Astrocyte (in vitro differentiated cells and primary cell): Measurements from ENCODE around the gene GNG14. TPM values are rescaled to one million over a fixed set of nuclear protein-coding genes. Genes with fewer than 3 reads are reported as not detected.
A peak's percentile ranks its signal among the peaks of the same experiment; 100 is the strongest.

Experiments
- DNase-seq: peaks from one replicate; pipeline ENCODE4 v3.0.0-alpha.2; 2010; ENCODE audit warnings: low read depth
- FAIRE-seq: peaks from 2 replicates; lab custom pipeline; 2011; peaks lifted over from hg19 to GRCh38; lab: Jason Lieb, UNC
- H2AFZ ChIP-seq: 2 replicates; pipeline ENCODE4 v1.6.0; 2012; ENCODE audit warnings: low read depth, low read length, inconsistent platforms
- H3K27ac ChIP-seq: 2 replicates; pipeline ENCODE4 v1.5.1; 2011; ENCODE audit warnings: low read depth, low read length, inconsistent platforms
- H3K27me3 ChIP-seq: 2 replicates; pipeline ENCODE4 v1.6.0; 2011; ENCODE audit warnings: low read length, inconsistent platforms; ENCODE audit not compliant: insufficient read depth
- H3K36me3 ChIP-seq: 2 replicates; pipeline ENCODE4 v1.5.1; 2011; ENCODE audit warnings: low read length, inconsistent platforms; ENCODE audit not compliant: insufficient read depth
- H3K4me1 ChIP-seq: 2 replicates; pipeline ENCODE4 v1.5.1; 2011; ENCODE audit warnings: low read length, inconsistent platforms; ENCODE audit not compliant: insufficient read depth
- H3K4me2 ChIP-seq: 2 replicates; pipeline ENCODE4 v1.6.0; 2012; ENCODE audit warnings: low read length, inconsistent platforms
- H3K4me3 ChIP-seq: 2 replicates; pipeline ENCODE4 v1.5.1; 2011; ENCODE audit warnings: low read depth, mild to moderate bottlenecking, low read length, inconsistent platforms; ENCODE audit not compliant: insufficient read depth
- H3K79me2 ChIP-seq: 2 replicates; pipeline ENCODE4 v1.6.0; 2012; ENCODE audit warnings: mild to moderate bottlenecking, low read length, inconsistent platforms; ENCODE audit not compliant: insufficient read depth
- H3K9ac ChIP-seq: 2 replicates; pipeline ENCODE4 v1.6.0; 2012; ENCODE audit warnings: mild to moderate bottlenecking, low read length, inconsistent platforms
- H3K9me3 ChIP-seq: 2 replicates; pipeline ENCODE4 v1.5.1; 2012; ENCODE audit warnings: low read depth, mild to moderate bottlenecking, low read length, inconsistent platforms; ENCODE audit not compliant: insufficient read depth
- H4K20me1 ChIP-seq: 2 replicates; pipeline ENCODE4 v1.6.0; 2012; ENCODE audit warnings: low read length, inconsistent platforms; ENCODE audit not compliant: insufficient read depth
- H3K27ac Mint-ChIP-seq: one replicate; pipeline ENCODE4 v1.8.0; 2021; ENCODE audit warnings: mild to moderate bottlenecking, mixed read lengths; ENCODE audit not compliant: unreplicated experiment
- H3K27me3 Mint-ChIP-seq: one replicate; pipeline ENCODE4 v1.8.0; 2021; ENCODE audit warnings: low read depth, mixed read lengths; ENCODE audit not compliant: unreplicated experiment
- H3K36me3 Mint-ChIP-seq: one replicate; pipeline ENCODE4 v1.8.0; 2021; ENCODE audit warnings: low read depth, mixed read lengths; ENCODE audit not compliant: unreplicated experiment
- H3K4me1 Mint-ChIP-seq: one replicate; pipeline ENCODE4 v1.8.0; 2021; ENCODE audit warnings: low read depth, mixed read lengths; ENCODE audit not compliant: unreplicated experiment
- H3K4me3 Mint-ChIP-seq: one replicate; pipeline ENCODE4 v1.8.0; 2021; ENCODE audit warnings: mild to moderate bottlenecking, moderate library complexity, mixed read lengths; ENCODE audit not compliant: unreplicated experiment
- H3K9me3 Mint-ChIP-seq: one replicate; pipeline ENCODE4 v1.8.0; 2021; ENCODE audit warnings: mild to moderate bottlenecking, mixed read lengths; ENCODE audit not compliant: unreplicated experiment
- EZH2 ChIP-seq: IDR thresholded peaks from 2 replicates; pipeline ENCODE4 v1.6.1; 2012; ENCODE audit warnings: mild to moderate bottlenecking, low read length, inconsistent platforms; ENCODE audit not compliant: insufficient read depth
- total RNA-seq: library from RNA; stranded (reverse); gene quantifications from 2 replicates; pipeline ENCODE4 v1.2.1, GENCODE V29; 2021
- TF ChIP-seq, protein P1 (sequence below): IDR thresholded peaks from 2 replicates; pipeline ENCODE4 v1.5.1; 2011; ENCODE audit warnings: low read depth, mild to moderate bottlenecking, inconsistent platforms, low read length, moderate library complexity; ENCODE audit not compliant: insufficient read depth

Gene GNG14
- total RNA-seq, 1 donor from 2014 or later = not detected

DNA sequence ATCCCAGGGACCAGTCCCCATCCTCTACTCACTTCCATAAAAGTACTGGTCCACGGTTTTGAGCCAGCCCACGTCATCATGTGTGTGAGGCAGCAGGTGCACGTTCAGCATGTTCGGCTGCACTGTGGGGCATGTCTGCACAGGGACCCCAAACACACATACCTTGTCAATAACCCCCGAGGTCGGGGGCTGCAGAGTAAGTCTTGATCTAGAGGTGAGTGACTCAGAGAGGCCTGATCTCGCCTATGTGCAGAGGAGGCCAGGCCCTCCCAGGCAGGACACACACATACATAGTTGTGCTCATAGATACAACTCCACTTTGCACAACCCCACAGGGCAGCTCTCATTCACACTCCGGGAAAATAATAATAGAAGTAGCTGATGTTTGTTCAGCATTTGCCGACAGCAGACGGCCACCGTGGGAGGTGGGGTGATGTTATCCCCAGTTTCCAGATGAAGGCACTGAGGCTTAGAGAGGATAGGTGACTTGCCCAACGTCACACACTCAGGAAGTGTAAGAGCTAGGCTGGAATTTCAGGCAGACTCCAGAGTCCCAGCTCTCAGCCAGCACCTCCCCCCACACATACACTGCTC lies 22.0 kb upstream of the GNG14 start:
- DNase-seq (no peak), FAIRE-seq (no peak)
- H3K4me1 ChIP-seq = peaks cover 21% of the 10 kb centered on the region
- Mint-ChIP-seq H3K9me3 (no peaks in the 10 kb centered on the region), H3K36me3 (peaks cover 7% of the 10 kb centered on the region), H3K27ac (peak overlapping the region; percentile 84), H3K4me1 (peaks cover 23% of the 10 kb centered on the region), H3K27me3 (no peaks in the 10 kb centered on the region), H3K4me3 (peak overlapping the region; percentile 98)
- H4K20me1 ChIP-seq = peaks cover 14% of the 10 kb centered on the region
- peaks cover 2% of the 10 kb centered on the region for H3K36me3 ChIP-seq
- peak overlapping the region; percentile 95 for H3K4me3 ChIP-seq
- H3K27ac ChIP-seq = no peak overlapping the region
- no peaks in the 10 kb centered on the region for H3K27me3 ChIP-seq
- H2AFZ ChIP-seq = peak overlapping the region; percentile 78
- H3K4me2 ChIP-seq = peak overlapping the region; percentile 95
- H3K9ac ChIP-seq = peak overlapping the region; percentile 91
- TF ChIP-seq, protein P1, sequence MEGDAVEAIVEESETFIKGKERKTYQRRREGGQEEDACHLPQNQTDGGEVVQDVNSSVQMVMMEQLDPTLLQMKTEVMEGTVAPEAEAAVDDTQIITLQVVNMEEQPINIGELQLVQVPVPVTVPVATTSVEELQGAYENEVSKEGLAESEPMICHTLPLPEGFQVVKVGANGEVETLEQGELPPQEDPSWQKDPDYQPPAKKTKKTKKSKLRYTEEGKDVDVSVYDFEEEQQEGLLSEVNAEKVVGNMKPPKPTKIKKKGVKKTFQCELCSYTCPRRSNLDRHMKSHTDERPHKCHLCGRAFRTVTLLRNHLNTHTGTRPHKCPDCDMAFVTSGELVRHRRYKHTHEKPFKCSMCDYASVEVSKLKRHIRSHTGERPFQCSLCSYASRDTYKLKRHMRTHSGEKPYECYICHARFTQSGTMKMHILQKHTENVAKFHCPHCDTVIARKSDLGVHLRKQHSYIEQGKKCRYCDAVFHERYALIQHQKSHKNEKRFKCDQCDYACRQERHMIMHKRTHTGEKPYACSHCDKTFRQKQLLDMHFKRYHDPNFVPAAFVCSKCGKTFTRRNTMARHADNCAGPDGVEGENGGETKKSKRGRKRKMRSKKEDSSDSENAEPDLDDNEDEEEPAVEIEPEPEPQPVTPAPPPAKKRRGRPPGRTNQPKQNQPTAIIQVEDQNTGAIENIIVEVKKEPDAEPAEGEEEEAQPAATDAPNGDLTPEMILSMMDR = no peak
- no peak for TF ChIP-seq EZH2
- peaks cover 54% of the 10 kb centered on the region for H3K79me2 ChIP-seq
- no peaks in the 10 kb centered on the region for H3K9me3 ChIP-seq

DNA sequence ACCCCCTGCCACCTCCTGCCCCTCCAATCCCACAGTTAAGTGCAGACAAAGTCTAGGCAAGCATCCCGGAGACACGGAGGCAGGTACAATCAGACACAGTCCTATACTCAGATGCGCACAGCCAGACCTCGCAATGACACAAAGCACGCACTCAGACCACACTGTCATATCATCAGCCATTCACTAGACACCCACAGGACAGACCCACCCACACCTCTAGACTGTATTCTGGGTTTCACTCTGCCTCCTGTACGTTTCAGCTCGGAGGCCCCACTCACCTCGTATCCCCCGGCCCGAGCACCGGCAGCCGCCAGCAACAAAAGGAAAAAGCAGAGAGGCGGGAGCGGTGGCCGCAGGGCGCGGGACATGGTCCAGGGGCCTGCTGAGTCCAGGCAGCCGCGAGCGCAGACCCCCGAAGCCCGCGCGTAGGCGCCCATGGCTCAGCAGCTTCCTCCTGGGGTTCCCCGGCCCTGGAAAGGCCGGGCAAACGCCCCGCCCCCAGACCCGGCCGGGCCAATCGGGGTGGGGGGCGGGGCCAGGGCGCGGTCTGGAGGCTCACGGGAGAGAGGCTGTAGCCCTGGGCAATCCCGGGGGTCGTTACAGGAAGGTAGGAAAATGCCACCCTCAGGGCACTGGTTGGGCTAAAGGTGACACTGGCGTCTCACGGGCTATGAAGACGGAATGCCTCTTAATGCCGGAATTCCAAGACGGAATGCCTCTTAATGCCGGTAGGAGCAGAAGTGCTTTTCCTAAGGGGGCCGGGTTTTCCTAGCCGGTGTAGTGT lies 21.3 kb upstream of the GNG14 start, which contains the start of the genes MAN2B1 and WDR83:
Gene MAN2B1 (minus strand): TSS at position 478 of the 784 bp plus-strand sequence. CDS start 41 bp downstream, at position 437.
Gene WDR83 (plus strand): TSS at position 543 of the 784 bp plus-strand sequence. CDS start 2,984 bp downstream, outside the sequence.
- H3K27me3 ChIP-seq = no peaks in the 10 kb centered on the region
- peaks cover 21% of the 10 kb centered on the region for H3K4me1 ChIP-seq
- H3K27ac ChIP-seq = peak within 1 kb of the TSS; percentile 34
- peaks cover 2% of the 10 kb centered on the region for H3K36me3 ChIP-seq
- H3K79me2 ChIP-seq = peaks cover 55% of the 10 kb centered on the region
- H2AFZ ChIP-seq = peak within 1 kb of the TSS; percentile 78
- peak within 1 kb of the TSS; percentile 84 for H3K27ac Mint-ChIP-seq
- H3K36me3 Mint-ChIP-seq = peaks cover 3% of the 10 kb centered on the region
- H3K4me3 Mint-ChIP-seq = peak within 1 kb of the TSS; percentile 98
- FAIRE-seq = no peak
- peak within 1 kb of the TSS; percentile 95 for H3K4me3 ChIP-seq
- DNase-seq = peak; percentile 26
- H3K9me3 Mint-ChIP-seq = no peaks in the 10 kb centered on the region
- peaks cover 14% of the 10 kb centered on the region for H4K20me1 ChIP-seq
- peak within 1 kb of the TSS; percentile 95 for H3K4me2 ChIP-seq
- peaks cover 23% of the 10 kb centered on the region for H3K4me1 Mint-ChIP-seq
- no peaks in the 10 kb centered on the region for H3K9me3 ChIP-seq
- no peaks in the 10 kb centered on the region for H3K27me3 Mint-ChIP-seq
- peak within 1 kb of the TSS; percentile 91 for H3K9ac ChIP-seq
- TF ChIP-seq, protein P1 = no peak
- TF ChIP-seq EZH2 = no peak
